Measurements from ENCODE around the gene EFHC1.
"Not testable (repeated sequence)": the region's sequence is repeated elsewhere in the genome, so short reads cannot be mapped to it uniquely, and the experiment has no call there.

EFHC1 gene

GRCh38 chr6:52399511-52400312, 20.4 kb upstream of the EFHC1 start:
- no peak for DNase-seq

- DNase-seq, result no peak
These were observed 19.7 kb upstream of the EFHC1 start for GRCh38 chr6:52400313-52401041.

- DNase-seq, result no peak
These were observed 17.1 kb upstream of the EFHC1 start for GRCh38 chr6:52403086-52403485.

GRCh38 chr6:52403627-52404026, 16.5 kb upstream of the EFHC1 start:
- DNase-seq, result no peak

GRCh38 chr6:52405243-52405642, 14.9 kb upstream of the EFHC1 start:
- no peak for DNase-seq

GRCh38 chr6:52407467-52407866, 12.7 kb upstream of the EFHC1 start:
- no peak for DNase-seq

- no peak for DNase-seq
These were observed 10.6 kb upstream of the EFHC1 start for GRCh38 chr6:52409499-52409898.

- DNase-seq, result no peak
These were observed 9.2 kb upstream of the EFHC1 start for GRCh38 chr6:52410979-52411378.

GRCh38 chr6:52411911-52412310, 8.2 kb upstream of the EFHC1 start:
- DNase-seq, result no peak

- DNase-seq, result no peak
These were observed 4.8 kb upstream of the EFHC1 start for GRCh38 chr6:52415333-52415732.

- DNase-seq, result no peak
These were observed 4.1 kb upstream of the EFHC1 start for GRCh38 chr6:52415917-52416628.

- no peak for DNase-seq
These were observed 3.5 kb upstream of the EFHC1 start for GRCh38 chr6:52416629-52417151.

- no peak for DNase-seq
These were observed 2.4 kb upstream of the EFHC1 start for GRCh38 chr6:52417675-52418111.

GRCh38 chr6:52418606-52419005, 1.5 kb upstream of the EFHC1 start:
- DNase-seq, result no peak

- DNase-seq, result no peak
These were observed 671 bp downstream of the EFHC1 start for GRCh38 chr6:52420668-52421358.

- DNase-seq, result no peak
These were observed 2.0 kb downstream of the EFHC1 start for GRCh38 chr6:52422156-52422555.

GRCh38 chr6:52423448-52423847, 3.3 kb downstream of the EFHC1 start:
- no peak for DNase-seq

- no peak for DNase-seq
These were observed 3.8 kb downstream of the EFHC1 start for GRCh38 chr6:52423971-52424381.

- no peak for DNase-seq
These were observed 4.4 kb downstream of the EFHC1 start for GRCh38 chr6:52424513-52424912.

GRCh38 chr6:52426667-52427066, 6.5 kb downstream of the EFHC1 start:
- no peak for DNase-seq

- not testable (repeated sequence) for DNase-seq
These were observed 13.2 kb downstream of the EFHC1 start for GRCh38 chr6:52433294-52433693.

GRCh38 chr6:52435345-52435744, 15.2 kb downstream of the EFHC1 start:
- no peak for DNase-seq

GRCh38 chr6:52438926-52439325, 18.8 kb downstream of the EFHC1 start:
- no peak for DNase-seq
